HG03521 (cell line): ENCODE measurements around the gene IFT81.
"Not testable (repeated sequence)": the region's sequence is repeated elsewhere in the genome, so short reads cannot be mapped to it uniquely, and the experiment has no call there.

Experiments
- ATAC-seq: cut with Tn5 transposase; IDR thresholded peaks from one replicate; pipeline ENCODE4 v1.9.1; 2021; ENCODE audit warnings: mild to moderate bottlenecking, moderate library complexity; ENCODE audit not compliant: unreplicated experiment

IFT81 gene

GRCh38 chr12:110199339-110200123, 75.4 kb downstream of the IFT81 start:
- no peak for ATAC-seq

- no peak for ATAC-seq
These were observed 75.9 kb downstream of the IFT81 start for GRCh38 chr12:110200124-110200417.

GRCh38 chr12:110201995-110202394, 77.8 kb downstream of the IFT81 start:
- no peak for ATAC-seq

GRCh38 chr12:110203546-110203945, 79.4 kb downstream of the IFT81 start:
- ATAC-seq, result no peak

- no peak for ATAC-seq
These were observed 81.8 kb downstream of the IFT81 start for GRCh38 chr12:110205931-110206330.

- ATAC-seq, result not testable (repeated sequence)
These were observed 87.7 kb downstream of the IFT81 start for GRCh38 chr12:110211639-110212536.

GRCh38 chr12:110217996-110218674, 94.0 kb downstream of the IFT81 start:
- no peak for ATAC-seq

- no peak for ATAC-seq
These were observed 97.9 kb downstream of the IFT81 start for GRCh38 chr12:110222027-110222426.

GRCh38 chr12:110222433-110222832, 98.3 kb downstream of the IFT81 start:
- no peak for ATAC-seq

- no peak for ATAC-seq
These were observed 99.7 kb downstream of the IFT81 start for GRCh38 chr12:110223777-110224378.

GRCh38 chr12:110224379-110225304, 100.5 kb downstream of the IFT81 start:
- ATAC-seq, result no peak

- no peak for ATAC-seq
These were observed 103.0 kb downstream of the IFT81 start for GRCh38 chr12:110227138-110227537.

- ATAC-seq, result not testable (repeated sequence)
These were observed 104.2 kb downstream of the IFT81 start for GRCh38 chr12:110228348-110228747.

- no peak for ATAC-seq
These were observed 104.6 kb downstream of the IFT81 start for GRCh38 chr12:110228756-110229155.

GRCh38 chr12:110229409-110229808, 105.3 kb downstream of the IFT81 start:
- no peak for ATAC-seq

GRCh38 chr12:110230655-110231054, 106.5 kb downstream of the IFT81 start:
- no peak for ATAC-seq

- no peak for ATAC-seq
These were observed 109.2 kb downstream of the IFT81 start for GRCh38 chr12:110233212-110233903.

GRCh38 chr12:110234331-110234751, 110.2 kb downstream of the IFT81 start:
- ATAC-seq, result no peak

GRCh38 chr12:110234755-110235154, 110.6 kb downstream of the IFT81 start:
- ATAC-seq, result no peak
